SK-N-SH treated with all-trans-retinoic acid at 6 μM for 48 hours (cell line): ENCODE data around the gene THOC1.

Experiments
- ATAC-seq: fragments of 200-7000 bp; cut with Tn5 transposase; 3 replicates; pipeline ENCODE4 v1.9.1; 2020; ENCODE audit warnings: mild to moderate bottlenecking, moderate library complexity
- ARNTL ChIP-seq: fragments of 450-650 bp; formaldehyde crosslinking; IDR thresholded peaks from 2 replicates; pipeline ENCODE4 v1.5.0; 2020; ENCODE audit warnings: low read depth, mild to moderate bottlenecking, moderate library complexity, borderline replicate concordance
- BACH2 ChIP-seq: fragments of 250-450 bp; sonication (Bioruptor Pico); IDR thresholded peaks from 2 replicates; pipeline ENCODE4 v1.9.0; 2021; ENCODE audit warnings: mild to moderate bottlenecking, borderline replicate concordance
- GLIS3 ChIP-seq: fragments of 250-450 bp; sonication (Bioruptor Pico); IDR thresholded peaks from 2 replicates; pipeline ENCODE4 v1.5.0; 2020; ENCODE audit warnings: mild to moderate bottlenecking, moderate library complexity
- PPARA ChIP-seq: fragments of 250-450 bp; sonication (Bioruptor Pico); IDR thresholded peaks from 2 replicates; pipeline ENCODE4 v1.5.0; 2020; ENCODE audit warnings: mild to moderate bottlenecking, borderline replicate concordance
- RARB ChIP-seq: fragments of 250-450 bp; sonication (Bioruptor Pico); IDR thresholded peaks from 2 replicates; pipeline ENCODE4 v1.8.0; 2021; ENCODE audit warnings: mild to moderate bottlenecking, moderate library complexity
- SNAI2 ChIP-seq: fragments of 250-450 bp; sonication (Bioruptor Pico); IDR thresholded peaks from 2 replicates; pipeline ENCODE4 v1.5.0; 2020; ENCODE audit warnings: mild to moderate bottlenecking, moderate library complexity
- TCF4 ChIP-seq: fragments of 250-450 bp; sonication (Bioruptor Pico); IDR thresholded peaks from 2 replicates; pipeline ENCODE4 v1.8.0; 2021; ENCODE audit warnings: mild to moderate bottlenecking, moderate library complexity, borderline replicate concordance
- TOX ChIP-seq: fragments of 250-450 bp; sonication (Bioruptor Pico); IDR thresholded peaks from 2 replicates; pipeline ENCODE4 v1.8.0; 2021; ENCODE audit warnings: mild to moderate bottlenecking, moderate library complexity, borderline replicate concordance
- ZC3H10 ChIP-seq: fragments of 250-450 bp; sonication (Bioruptor Pico); IDR thresholded peaks from 2 replicates; pipeline ENCODE4 v1.5.1; 2021; ENCODE audit warnings: mild to moderate bottlenecking, moderate library complexity
- ZFP3 ChIP-seq: fragments of 250-450 bp; sonication (Bioruptor Pico); IDR thresholded peaks from 2 replicates; pipeline ENCODE4 v1.5.0; 2020; ENCODE audit warnings: mild to moderate bottlenecking, moderate library complexity
- ZFP30 ChIP-seq: fragments of 450-650 bp; formaldehyde crosslinking; IDR thresholded peaks from 2 replicates; pipeline ENCODE4 v1.5.0; 2022; ENCODE audit warnings: mild to moderate bottlenecking, moderate library complexity
- ZNF565 ChIP-seq: fragments of 450-650 bp; formaldehyde crosslinking; conservative IDR thresholded peaks from 2 replicates; pipeline ENCODE4 v1.5.0; 2020; ENCODE audit warnings: low read depth, mild to moderate bottlenecking, moderate library complexity
- ZNF70 ChIP-seq: fragments of 450-650 bp; formaldehyde crosslinking; IDR thresholded peaks from 2 replicates; pipeline ENCODE4 v1.5.0; 2020; ENCODE audit warnings: mild to moderate bottlenecking, moderate library complexity
- TF ChIP-seq, protein P1 (sequence below): fragments of 250-450 bp; sonication (Bioruptor Pico); IDR thresholded peaks from 2 replicates; pipeline ENCODE4 v1.5.0; 2020; ENCODE audit warnings: mild to moderate bottlenecking, moderate library complexity
- TF ChIP-seq, protein P2 (sequence below): fragments of 250-450 bp; sonication (Bioruptor Pico); IDR thresholded peaks from 2 replicates; pipeline ENCODE4 v1.5.1; 2020; ENCODE audit warnings: low read depth, mild to moderate bottlenecking, moderate library complexity
- TF ChIP-seq, protein P3 (sequence below): fragments of 250-450 bp; sonication (Bioruptor Pico); IDR thresholded peaks from 2 replicates; pipeline ENCODE4 v1.5.1; 2021; ENCODE audit warnings: mild to moderate bottlenecking, moderate library complexity
- TF ChIP-seq, protein P4 (sequence below): fragments of 250-450 bp; sonication (Bioruptor Pico); IDR thresholded peaks from 2 replicates; pipeline ENCODE4 v1.8.0; 2021; ENCODE audit warnings: low read depth, mild to moderate bottlenecking, moderate library complexity, borderline replicate concordance

THOC1 gene, protein sequence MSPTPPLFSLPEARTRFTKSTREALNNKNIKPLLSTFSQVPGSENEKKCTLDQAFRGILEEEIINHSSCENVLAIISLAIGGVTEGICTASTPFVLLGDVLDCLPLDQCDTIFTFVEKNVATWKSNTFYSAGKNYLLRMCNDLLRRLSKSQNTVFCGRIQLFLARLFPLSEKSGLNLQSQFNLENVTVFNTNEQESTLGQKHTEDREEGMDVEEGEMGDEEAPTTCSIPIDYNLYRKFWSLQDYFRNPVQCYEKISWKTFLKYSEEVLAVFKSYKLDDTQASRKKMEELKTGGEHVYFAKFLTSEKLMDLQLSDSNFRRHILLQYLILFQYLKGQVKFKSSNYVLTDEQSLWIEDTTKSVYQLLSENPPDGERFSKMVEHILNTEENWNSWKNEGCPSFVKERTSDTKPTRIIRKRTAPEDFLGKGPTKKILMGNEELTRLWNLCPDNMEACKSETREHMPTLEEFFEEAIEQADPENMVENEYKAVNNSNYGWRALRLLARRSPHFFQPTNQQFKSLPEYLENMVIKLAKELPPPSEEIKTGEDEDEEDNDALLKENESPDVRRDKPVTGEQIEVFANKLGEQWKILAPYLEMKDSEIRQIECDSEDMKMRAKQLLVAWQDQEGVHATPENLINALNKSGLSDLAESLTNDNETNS

DNA sequence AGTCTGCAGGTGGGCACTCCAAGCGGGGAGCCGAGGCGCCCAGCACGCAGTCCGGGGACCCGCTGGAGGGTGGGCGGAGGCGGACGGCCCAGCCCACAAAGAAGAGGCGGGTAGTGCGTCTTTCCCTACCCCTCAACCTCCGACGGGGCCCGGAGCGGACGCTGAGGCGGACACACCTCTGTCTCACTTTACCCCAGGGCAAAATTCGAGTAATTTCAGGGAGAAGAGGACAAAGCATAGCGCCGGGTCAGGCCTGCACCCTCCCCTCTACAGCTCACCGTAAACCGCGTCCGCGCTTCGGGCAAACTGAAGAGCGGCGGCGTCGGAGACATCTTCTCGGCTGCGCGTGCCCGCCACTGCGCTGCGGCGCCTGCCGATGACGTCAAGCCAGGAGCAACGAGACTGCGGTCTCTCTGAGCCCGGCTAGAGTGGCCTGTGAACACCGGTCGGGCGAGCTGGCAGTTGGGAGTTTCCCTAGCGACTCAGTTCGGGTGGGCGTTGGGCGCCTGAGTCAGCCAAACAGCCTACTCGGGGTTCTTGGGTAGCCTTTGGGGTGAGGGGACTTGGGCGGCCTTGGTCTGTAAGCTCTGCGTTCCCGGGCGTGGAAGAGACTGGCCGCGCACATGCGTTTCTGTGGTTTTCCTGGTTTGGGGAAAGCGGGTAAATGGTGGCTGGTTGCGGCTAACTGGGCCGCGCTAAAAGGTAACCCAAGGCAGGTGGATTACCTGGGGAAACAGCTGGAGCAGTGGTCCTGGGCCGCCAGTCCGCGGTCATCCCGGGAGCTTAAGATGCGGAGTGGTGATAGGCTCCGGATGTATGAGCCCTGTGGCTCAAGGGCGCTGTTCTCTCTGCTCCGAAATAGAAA lies at the start of gene THOC1:
THOC1 (minus strand) TSS at position 360 of the 865 bp plus-strand sequence; CDS start at position 332, 28 bp downstream.
- ATAC-seq = peak; percentile 94
- TF ChIP-seq BACH2 (CRISPR knock-in tag) = no peak
- TF ChIP-seq, protein P1, sequence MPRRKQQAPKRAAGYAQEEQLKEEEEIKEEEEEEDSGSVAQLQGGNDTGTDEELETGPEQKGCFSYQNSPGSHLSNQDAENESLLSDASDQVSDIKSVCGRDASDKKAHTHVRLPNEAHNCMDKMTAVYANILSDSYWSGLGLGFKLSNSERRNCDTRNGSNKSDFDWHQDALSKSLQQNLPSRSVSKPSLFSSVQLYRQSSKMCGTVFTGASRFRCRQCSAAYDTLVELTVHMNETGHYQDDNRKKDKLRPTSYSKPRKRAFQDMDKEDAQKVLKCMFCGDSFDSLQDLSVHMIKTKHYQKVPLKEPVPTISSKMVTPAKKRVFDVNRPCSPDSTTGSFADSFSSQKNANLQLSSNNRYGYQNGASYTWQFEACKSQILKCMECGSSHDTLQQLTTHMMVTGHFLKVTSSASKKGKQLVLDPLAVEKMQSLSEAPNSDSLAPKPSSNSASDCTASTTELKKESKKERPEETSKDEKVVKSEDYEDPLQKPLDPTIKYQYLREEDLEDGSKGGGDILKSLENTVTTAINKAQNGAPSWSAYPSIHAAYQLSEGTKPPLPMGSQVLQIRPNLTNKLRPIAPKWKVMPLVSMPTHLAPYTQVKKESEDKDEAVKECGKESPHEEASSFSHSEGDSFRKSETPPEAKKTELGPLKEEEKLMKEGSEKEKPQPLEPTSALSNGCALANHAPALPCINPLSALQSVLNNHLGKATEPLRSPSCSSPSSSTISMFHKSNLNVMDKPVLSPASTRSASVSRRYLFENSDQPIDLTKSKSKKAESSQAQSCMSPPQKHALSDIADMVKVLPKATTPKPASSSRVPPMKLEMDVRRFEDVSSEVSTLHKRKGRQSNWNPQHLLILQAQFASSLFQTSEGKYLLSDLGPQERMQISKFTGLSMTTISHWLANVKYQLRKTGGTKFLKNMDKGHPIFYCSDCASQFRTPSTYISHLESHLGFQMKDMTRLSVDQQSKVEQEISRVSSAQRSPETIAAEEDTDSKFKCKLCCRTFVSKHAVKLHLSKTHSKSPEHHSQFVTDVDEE (CRISPR knock-in tag) = peak; percentile 14; the same call in 1 of the 2 replicates
- TF ChIP-seq, all 23 proteins: peak for 1

DNA sequence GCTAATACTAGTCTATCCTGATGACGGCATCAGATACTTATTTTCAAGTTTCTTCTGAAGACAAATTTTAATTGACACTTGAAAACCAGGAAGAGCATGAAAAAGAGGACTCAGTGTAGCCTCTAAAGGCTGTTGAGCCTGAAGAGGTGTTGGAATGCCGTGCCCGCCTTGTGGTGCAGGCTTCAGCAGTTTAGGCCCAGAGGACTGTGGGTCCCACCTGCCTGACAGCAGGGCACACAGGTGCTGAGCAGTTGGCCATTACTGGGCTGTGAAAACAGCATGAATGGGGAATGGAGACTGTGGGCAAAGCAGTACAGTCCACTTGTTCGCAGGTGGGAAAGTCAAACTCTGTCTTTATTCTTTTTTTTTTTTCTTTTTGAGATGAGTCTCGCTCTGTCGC lies 49.8 kb upstream of the THOC1 start:
- TF ChIP-seq, protein P1 (CRISPR knock-in tag) = no peak
- TF ChIP-seq ZC3H10 (CRISPR knock-in tag) (no peak), TCF4 (CRISPR knock-in tag) (no peak), ZFP3 (CRISPR knock-in tag) (no peak), TOX (CRISPR knock-in tag) (no peak), ARNTL (no peak), ZNF70 (no peak), PPARA (no peak), GLIS3 (CRISPR knock-in tag) (no peak)
- TF ChIP-seq, protein P2, sequence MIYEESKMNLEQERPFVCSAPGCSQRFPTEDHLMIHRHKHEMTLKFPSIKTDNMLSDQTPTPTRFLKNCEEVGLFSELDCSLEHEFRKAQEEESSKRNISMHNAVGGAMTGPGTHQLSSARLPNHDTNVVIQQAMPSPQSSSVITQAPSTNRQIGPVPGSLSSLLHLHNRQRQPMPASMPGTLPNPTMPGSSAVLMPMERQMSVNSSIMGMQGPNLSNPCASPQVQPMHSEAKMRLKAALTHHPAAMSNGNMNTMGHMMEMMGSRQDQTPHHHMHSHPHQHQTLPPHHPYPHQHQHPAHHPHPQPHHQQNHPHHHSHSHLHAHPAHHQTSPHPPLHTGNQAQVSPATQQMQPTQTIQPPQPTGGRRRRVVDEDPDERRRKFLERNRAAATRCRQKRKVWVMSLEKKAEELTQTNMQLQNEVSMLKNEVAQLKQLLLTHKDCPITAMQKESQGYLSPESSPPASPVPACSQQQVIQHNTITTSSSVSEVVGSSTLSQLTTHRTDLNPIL = no peak
- TF ChIP-seq, protein P3, sequence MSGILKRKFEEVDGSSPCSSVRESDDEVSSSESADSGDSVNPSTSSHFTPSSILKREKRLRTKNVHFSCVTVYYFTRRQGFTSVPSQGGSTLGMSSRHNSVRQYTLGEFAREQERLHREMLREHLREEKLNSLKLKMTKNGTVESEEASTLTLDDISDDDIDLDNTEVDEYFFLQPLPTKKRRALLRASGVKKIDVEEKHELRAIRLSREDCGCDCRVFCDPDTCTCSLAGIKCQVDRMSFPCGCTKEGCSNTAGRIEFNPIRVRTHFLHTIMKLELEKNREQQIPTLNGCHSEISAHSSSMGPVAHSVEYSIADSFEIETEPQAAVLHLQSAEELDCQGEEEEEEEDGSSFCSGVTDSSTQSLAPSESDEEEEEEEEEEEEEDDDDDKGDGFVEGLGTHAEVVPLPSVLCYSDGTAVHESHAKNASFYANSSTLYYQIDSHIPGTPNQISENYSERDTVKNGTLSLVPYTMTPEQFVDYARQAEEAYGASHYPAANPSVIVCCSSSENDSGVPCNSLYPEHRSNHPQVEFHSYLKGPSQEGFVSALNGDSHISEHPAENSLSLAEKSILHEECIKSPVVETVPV = no peak
- no peak for ATAC-seq

DNA sequence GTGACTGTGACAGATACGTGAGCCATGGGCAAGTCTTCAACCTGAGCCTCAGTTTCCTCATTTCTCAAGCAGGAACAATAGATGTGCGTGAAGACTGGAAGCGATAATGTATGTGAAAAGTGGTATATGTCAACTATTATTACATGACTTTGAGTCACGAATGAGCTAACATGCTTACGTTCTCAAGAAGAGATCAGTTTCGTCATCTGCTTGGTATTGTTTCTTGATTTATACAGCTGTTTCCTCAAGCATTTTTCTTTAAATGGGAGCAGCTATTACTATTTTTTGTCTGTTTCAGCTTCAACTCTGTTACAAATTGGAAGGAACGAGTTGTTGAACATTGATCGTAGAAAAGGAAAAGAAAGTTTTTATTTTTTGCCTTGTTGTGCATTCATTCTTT lies 48.5 kb upstream of the THOC1 start:
- ATAC-seq = no peak
- no peak for TF ChIP-seq SNAI2
- TF ChIP-seq, protein P4, sequence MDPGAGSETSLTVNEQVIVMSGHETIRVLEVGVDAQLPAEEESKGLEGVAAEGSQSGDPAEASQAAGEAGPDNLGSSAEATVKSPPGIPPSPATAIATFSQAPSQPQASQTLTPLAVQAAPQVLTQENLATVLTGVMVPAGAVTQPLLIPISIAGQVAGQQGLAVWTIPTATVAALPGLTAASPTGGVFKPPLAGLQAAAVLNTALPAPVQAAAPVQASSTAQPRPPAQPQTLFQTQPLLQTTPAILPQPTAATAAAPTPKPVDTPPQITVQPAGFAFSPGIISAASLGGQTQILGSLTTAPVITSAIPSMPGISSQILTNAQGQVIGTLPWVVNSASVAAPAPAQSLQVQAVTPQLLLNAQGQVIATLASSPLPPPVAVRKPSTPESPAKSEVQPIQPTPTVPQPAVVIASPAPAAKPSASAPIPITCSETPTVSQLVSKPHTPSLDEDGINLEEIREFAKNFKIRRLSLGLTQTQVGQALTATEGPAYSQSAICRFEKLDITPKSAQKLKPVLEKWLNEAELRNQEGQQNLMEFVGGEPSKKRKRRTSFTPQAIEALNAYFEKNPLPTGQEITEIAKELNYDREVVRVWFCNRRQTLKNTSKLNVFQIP (CRISPR knock-in tag) = no peak
- TF ChIP-seq BACH2 (CRISPR knock-in tag) = no peak
- no peak for TF ChIP-seq ZNF565
- no peak for TF ChIP-seq TOX (CRISPR knock-in tag)
- TF ChIP-seq ZFP30 (CRISPR knock-in tag) = no peak
- TF ChIP-seq RARB (CRISPR knock-in tag) = no peak
- TF ChIP-seq, protein P2 = no peak
- no peak for TF ChIP-seq TCF4 (CRISPR knock-in tag)
- TF ChIP-seq ZC3H10 (CRISPR knock-in tag) = no peak
